Ectodermal cell (in vitro differentiated cells): ENCODE results near the gene ROCK1. TPM values are rescaled to one million over a fixed set of nuclear protein-coding genes. Genes with fewer than 3 reads are reported as not detected.
"Not testable (repeated sequence)": the region's sequence is repeated elsewhere in the genome, so short reads cannot be mapped to it uniquely, and the experiment has no call there.

Experiments used
- H3K27ac ChIP-seq: 2 replicates; pipeline ENCODE4 v1.7.0; 2013; ENCODE audit warnings: mild to moderate bottlenecking, low read depth, low read length; ENCODE audit not compliant: insufficient read depth, poor library complexity, severe bottlenecking
- H3K27me3 ChIP-seq: 2 replicates; pipeline ENCODE4 v1.7.0; 2013; ENCODE audit warnings: mild to moderate bottlenecking, low read length; ENCODE audit not compliant: insufficient read depth, control insufficient read depth, poor library complexity, severe bottlenecking
- H3K36me3 ChIP-seq: one replicate; pipeline ENCODE4 v1.7.0; 2013; ENCODE audit warnings: low read length; ENCODE audit not compliant: control insufficient read depth, insufficient read depth
- H3K4me1 ChIP-seq: one replicate; pipeline ENCODE4 v1.7.0; 2013; ENCODE audit warnings: low read length; ENCODE audit not compliant: control insufficient read depth, insufficient read depth
- H3K4me3 ChIP-seq: 2 replicates; pipeline ENCODE4 v1.7.0; 2013; ENCODE audit warnings: low read depth, low read length, control low read depth; ENCODE audit not compliant: insufficient read depth
- H3K9me3 ChIP-seq: 2 replicates; pipeline ENCODE4 v1.7.0; 2013; ENCODE audit warnings: mild to moderate bottlenecking, low read length, moderate library complexity; ENCODE audit not compliant: control insufficient read depth
- WGBS, 2 experiments: methylation state at CpG; one replicate each; pipeline ENCODE4 v1.1.7; 2013; ENCODE audit warnings: missing lambda C conversion rate in 2 of 2; 5-methylcytosine and 5-hydroxymethylcytosine counted together
- polyA plus RNA-seq, 4 experiments: library from polyadenylated mRNA; stranded (reverse); fragments of 50-300 nt; gene quantifications; one replicate each; pipeline ENCODE4 v1.2.3, GENCODE V29; 2013

Gene ROCK1
- polyA plus RNA-seq (2013, experiment 1 of 4), result 41.2 TPM
- polyA plus RNA-seq (2013, experiment 2 of 4), result 44.8 TPM
- polyA plus RNA-seq (2013, experiment 3 of 4), result 36.2 TPM
- polyA plus RNA-seq (2013, experiment 4 of 4), result 38.6 TPM

DNA sequence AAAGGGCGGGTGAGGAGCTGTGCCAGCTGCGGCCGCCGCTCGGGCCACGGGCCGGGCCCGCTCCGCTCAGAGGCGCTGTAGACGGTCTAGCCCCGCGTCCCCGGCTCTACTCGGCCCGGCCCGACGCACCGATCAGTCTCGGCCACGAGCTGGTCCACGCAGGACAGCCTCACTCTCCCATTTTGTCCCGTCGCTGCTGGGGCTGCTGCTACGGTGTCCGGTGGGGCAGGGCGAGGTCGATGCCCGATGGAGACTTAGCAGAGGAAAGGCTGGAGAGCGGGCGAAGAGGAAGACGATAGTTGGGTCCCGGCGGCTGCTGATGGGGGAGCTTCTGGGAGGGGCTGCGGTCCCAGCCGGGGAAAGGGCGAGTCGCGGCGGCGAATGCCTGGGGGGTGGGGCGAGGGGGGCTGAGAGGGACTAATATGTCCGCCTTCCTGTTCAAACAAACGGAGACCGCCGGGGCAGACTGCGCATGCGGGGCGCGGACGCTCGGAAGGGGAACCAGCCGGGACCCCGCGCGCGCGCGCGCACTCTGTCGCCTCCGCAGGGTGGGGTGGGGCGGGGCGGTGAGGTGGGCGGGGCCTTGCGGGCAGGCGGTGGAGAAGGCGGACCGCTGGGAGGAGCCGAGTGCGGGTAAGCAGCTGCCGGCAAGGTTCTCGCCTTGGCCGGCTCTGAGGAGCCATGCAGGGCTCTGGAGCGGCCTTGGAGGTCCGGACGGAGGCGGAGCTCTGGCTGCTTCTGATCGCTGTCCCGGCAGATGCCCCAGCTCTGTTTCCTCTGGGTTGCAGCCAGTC lies at the start of gene ROCK1:
Gene ROCK1 (minus strand): TSS at position 468 of the 794 bp plus-strand sequence. CDS start 903 bp downstream, outside the sequence.
- Histone ChIP-seq H3K27ac (peak within 1 kb of the TSS; percentile 85), H3K4me1 (peaks cover 6% of the 10 kb centered on the region), H3K9me3 (no peaks in the 10 kb centered on the region), H3K36me3 (no peaks in the 10 kb centered on the region), H3K4me3 (peak within 1 kb of the TSS; percentile 90), H3K27me3 (peaks cover 18% of the 10 kb centered on the region)
- WGBS, 2 experiments, result 0% methylated on average over 80 of the region's 80 CpGs

GRCh38 chr18:21155443-21155842 lies 43.8 kb upstream of the ROCK1 start:
- H3K9me3 ChIP-seq, result no peaks in the 10 kb centered on the region
- no peaks in the 10 kb centered on the region for H3K27me3 ChIP-seq
- WGBS, 2 experiments, result 100% methylated on average over 1 of the region's 1 CpG
- no peaks in the 10 kb centered on the region for H3K4me1 ChIP-seq
- no peaks in the 10 kb centered on the region for H3K36me3 ChIP-seq
- H3K27ac ChIP-seq, result no peak overlapping the region
- no peak overlapping the region for H3K4me3 ChIP-seq

- H3K27ac ChIP-seq, result no peak overlapping the region
- no peaks in the 10 kb centered on the region for H3K36me3 ChIP-seq
- H3K4me3 ChIP-seq, result no peak overlapping the region
- no peaks in the 10 kb centered on the region for H3K9me3 ChIP-seq
- no peaks in the 10 kb centered on the region for H3K4me1 ChIP-seq
- no peaks in the 10 kb centered on the region for H3K27me3 ChIP-seq
Measured at GRCh38 chr18:21146016-21146415, 34.4 kb upstream of the ROCK1 start.

GRCh38 chr18:21145371-21145770 lies 33.8 kb upstream of the ROCK1 start:
- Histone ChIP-seq H3K4me1 (no peaks in the 10 kb centered on the region), H3K27me3 (no peaks in the 10 kb centered on the region), H3K27ac (no peak overlapping the region), H3K4me3 (no peak overlapping the region), H3K9me3 (no peaks in the 10 kb centered on the region), H3K36me3 (no peaks in the 10 kb centered on the region)
- WGBS, 2 experiments, result 83 to 96% methylated on average over 1 of the region's 1 CpG

- Histone ChIP-seq H3K4me1 (no peaks in the 10 kb centered on the region), H3K27me3 (no peaks in the 10 kb centered on the region), H3K36me3 (no peaks in the 10 kb centered on the region), H3K9me3 (no peaks in the 10 kb centered on the region), H3K4me3 (no peak overlapping the region), H3K27ac (no peak overlapping the region)
- WGBS, 2 experiments, result 89 to 91% methylated on average over 4 of the region's 5 CpGs
Measured at GRCh38 chr18:21141668-21142422, 30.2 kb upstream of the ROCK1 start.

GRCh38 chr18:21137719-21138488 lies 26.3 kb upstream of the ROCK1 start:
- WGBS, 2 experiments, result 94 to 95% methylated on average over 41 of the region's 41 CpGs

DNA sequence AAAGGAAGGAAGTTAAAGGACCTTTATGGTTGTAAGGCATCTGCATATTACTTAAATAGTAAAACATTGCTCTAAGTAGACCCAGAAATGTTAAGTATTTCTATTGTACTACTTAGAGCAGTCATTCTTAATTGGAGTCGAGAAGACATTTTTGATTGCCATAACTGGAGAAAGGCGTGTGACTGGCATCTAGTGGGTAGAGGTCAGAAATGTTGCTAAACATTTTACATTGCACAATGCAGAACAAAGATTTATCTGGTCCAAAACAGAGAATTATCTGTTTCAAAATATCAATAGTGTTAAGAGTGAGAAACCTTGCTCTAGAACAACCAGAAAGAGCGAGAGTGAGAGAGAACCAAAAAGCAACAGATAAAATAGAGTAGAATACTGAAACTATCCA lies 23.3 kb upstream of the ROCK1 start:
- no peak overlapping the region for H3K4me3 ChIP-seq
- WGBS, 2 experiments, result 100% methylated on average over 3 of the region's 3 CpGs
- no peaks in the 10 kb centered on the region for H3K4me1 ChIP-seq
- H3K9me3 ChIP-seq, result no peaks in the 10 kb centered on the region
- no peaks in the 10 kb centered on the region for H3K36me3 ChIP-seq
- H3K27me3 ChIP-seq, result no peaks in the 10 kb centered on the region
- no peak overlapping the region for H3K27ac ChIP-seq

More at GRCh38 chr18:21137719-21138488, 26.3 kb upstream of the ROCK1 start:
- not testable (repeated sequence) for H3K9me3 ChIP-seq, H3K27me3 ChIP-seq, H3K27ac ChIP-seq, H3K4me1 ChIP-seq, H3K4me3 ChIP-seq, H3K36me3 ChIP-seq

GRCh38 chr18:21132398-21132918 lies 20.8 kb upstream of the ROCK1 start:
- H3K36me3 ChIP-seq, result no peaks in the 10 kb centered on the region
- H3K27me3 ChIP-seq, result no peaks in the 10 kb centered on the region
- H3K9me3 ChIP-seq, result no peaks in the 10 kb centered on the region
- no peaks in the 10 kb centered on the region for H3K4me1 ChIP-seq
- WGBS, 2 experiments, result 92% methylated on average over 27 of the region's 27 CpGs
- no peak overlapping the region for H3K4me3 ChIP-seq
- no peak overlapping the region for H3K27ac ChIP-seq

DNA sequence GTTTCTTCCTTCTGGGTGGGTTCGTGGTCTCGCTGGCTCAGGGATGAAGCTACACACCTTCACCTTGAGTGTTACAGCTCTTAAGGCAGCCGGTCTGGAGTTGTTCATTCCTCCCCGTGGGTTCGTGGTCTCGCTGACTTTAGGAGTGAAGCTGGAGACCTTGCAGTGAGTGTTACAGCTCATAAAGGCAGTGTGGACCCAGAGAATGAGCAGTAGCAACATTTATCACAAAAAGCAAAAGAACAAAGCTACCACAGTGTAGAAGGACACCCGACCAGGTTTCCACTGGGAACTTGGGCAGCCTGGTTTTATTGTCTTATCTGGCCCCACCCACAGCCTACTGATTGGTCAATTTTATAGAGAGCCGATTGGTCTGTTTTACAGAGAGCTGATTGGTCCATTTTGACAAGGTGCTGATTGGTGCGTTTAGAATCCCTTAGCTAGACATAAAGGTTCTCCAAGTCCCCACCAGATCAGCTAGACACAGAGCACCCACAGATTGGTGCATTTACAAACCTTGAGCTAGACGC lies 20.1 kb upstream of the ROCK1 start:
- Histone ChIP-seq H3K27me3 (no peaks in the 10 kb centered on the region), H3K4me1 (no peaks in the 10 kb centered on the region), H3K27ac (no peak overlapping the region), H3K9me3 (no peaks in the 10 kb centered on the region), H3K36me3 (no peaks in the 10 kb centered on the region), H3K4me3 (no peak overlapping the region)
- 95 to 96% methylated on average over 10 of the region's 10 CpGs for WGBS, 2 experiments
